SHP77 treated with DMSO at 0.1 percent for 48 hours (cell line): ENCODE data around the gene GLI3.

Source experiments
- DNase-seq: peaks from one replicate; lab custom pipeline; 2025; lab: John Stamatoyannopoulos, UW

Gene GLI3

DNA sequence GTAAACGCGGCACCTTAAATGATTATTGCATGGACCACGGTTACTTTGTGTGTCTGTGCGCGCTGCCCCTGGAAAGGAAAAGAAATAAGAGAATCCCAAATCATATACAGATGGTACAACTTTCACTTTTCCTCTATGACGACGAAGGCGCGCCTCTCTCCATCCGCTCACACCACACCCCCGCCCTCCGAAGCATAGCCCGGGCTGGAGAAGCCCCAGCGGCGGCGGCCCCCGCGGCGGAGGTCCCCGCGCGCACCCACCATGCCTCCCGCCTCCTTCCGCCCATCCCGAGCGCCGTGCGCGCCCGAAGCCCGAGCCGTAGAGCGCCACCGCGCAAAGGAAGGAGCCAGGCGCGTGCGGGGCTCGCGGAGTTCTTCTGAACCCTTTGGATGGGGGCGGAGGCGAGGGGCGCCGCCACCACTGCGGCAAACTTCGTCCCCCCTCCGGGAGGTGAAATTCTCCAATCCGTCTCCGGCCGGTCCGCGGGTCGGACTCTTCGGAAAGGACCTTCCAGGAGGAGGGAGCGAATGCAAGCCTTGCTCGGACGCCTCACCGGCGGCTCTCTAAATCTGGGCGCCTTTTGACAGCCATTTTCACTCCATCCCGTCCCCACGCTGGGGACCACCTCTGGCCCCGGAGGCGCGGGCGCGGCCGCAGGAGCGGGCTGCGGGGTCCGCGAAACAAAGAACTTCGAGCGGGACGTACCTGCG is 588 bp downstream of the GLI3 start:
- no peak for DNase-seq

- peak; percentile 97 for DNase-seq
Observed at GRCh38 chr7:42235741-42236161, 1.3 kb downstream of the GLI3 start.

DNA sequence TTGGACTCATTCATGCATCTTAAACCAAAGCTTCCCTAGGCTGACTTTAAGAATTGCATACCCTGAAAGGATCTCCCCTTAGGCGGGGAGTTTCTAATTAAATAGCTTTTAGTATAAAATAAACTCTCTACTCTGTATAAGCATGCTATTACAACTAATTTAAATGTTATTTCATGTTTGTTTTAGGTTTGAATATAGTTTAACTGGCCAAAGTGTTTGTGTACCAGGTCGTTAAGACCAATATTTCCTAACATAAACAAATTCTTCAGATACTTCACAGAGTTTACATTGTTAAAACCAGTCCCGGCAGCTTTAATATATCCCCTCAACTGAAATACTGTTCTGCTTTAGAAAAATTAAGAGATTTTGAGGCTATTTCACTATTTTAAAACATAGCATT is 2.3 kb downstream of the GLI3 start:
- DNase-seq = no peak

DNA sequence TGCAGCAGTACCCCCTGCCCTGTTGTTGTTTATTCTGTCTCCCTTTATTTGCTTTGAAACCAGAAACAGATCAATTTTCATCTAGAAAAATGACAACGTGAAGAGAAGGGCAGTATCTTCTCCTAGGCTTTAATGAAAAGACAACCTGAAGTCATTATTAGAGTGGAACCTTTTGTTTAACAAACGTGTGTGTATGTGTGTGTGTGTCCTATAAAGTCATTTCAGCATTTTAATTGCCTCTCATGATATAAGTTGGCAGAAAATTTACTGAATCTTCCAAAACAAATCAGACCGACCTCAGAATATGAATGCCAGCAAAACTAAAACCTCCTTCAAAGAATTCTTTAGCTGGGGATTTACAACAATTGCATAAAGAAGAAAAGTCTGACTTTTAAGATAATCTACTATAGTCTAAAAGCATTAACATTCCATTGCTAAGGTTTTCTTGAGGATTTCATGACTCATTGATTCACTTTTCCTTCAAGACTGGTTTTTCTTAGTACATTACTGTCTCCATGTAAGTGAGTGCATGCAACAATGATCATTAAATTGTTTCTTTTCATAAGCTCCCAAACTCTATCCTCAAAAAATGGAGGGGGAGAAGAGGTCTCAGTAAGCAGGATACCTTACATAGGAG is 3.2 kb downstream of the GLI3 start:
- DNase-seq = no peak

- DNase-seq = no peak
Observed at GRCh38 chr7:42233171-42233570, 3.8 kb downstream of the GLI3 start.

GRCh38 chr7:42232275-42232674 is 4.7 kb downstream of the GLI3 start:
- no peak for DNase-seq

DNA sequence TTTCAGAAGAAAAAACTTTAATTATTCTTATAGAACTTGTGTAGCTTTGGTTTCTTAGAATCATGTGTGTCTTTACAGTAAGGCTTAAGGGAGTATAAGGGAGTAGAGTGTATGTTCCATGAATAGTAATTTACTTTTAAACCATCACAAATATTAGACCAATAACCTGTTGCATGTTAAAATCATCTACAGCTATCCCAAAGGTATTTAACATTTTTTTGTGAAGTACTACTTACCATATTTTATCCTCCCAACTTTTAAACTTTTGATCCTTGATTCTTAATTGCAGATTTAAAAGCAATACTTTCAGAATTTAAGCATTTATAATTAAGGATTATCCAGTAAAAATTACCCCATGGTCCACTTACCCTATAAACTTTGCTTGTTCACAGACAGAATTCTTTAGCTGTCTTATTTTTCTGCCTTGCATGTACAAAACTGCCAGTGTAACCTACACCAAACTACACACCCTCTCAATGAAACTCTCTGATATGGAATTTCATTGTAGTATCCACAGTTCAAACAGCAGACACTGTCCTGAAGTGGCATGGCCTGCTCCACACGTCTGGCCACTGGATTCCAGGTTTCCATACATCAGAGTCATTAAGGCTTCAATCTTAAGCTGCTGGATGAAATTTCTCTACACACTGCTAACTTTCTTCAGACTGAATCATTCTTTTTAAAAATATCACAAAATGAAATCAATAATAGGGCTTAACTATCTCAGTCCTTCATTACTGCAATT is 5.8 kb downstream of the GLI3 start:
- no peak for DNase-seq

DNA sequence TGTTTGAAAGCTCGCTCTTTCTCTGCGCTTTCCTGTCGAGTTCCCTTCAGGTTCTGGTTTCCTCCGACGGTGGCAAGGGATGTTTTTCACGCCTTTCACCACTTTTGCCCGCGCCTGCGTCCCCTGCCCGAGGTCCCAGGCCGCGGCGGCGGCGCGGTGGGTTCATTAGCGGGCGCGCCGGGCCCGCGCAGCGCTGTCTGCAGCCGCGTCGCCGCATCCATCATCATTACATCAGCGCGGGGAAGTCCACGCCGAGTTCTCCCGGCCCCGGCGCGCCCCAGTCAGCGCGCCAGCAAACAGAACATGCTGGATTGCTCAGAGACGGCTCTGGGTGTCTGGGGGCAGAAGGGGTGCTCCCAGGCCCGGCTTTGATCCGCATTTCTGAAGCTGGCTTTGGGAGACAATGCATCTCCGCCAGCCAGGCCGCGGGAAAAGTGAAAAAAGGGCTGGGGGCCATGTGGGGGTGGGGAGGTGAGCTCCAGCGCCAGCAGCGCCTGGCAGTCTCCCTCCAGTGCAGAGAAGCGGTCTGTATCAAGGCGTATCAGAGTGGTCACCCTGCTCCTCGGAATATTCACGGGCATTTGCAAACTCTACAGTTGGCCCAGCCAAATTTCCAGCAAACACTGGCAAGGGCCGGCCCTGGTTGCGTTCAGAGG is 8.9 kb downstream of the GLI3 start:
- no peak for DNase-seq

GRCh38 chr7:42227541-42227935 is 9.5 kb downstream of the GLI3 start:
- DNase-seq = no peak

GRCh38 chr7:42227021-42227420 is 10.0 kb downstream of the GLI3 start:
- no peak for DNase-seq

DNA sequence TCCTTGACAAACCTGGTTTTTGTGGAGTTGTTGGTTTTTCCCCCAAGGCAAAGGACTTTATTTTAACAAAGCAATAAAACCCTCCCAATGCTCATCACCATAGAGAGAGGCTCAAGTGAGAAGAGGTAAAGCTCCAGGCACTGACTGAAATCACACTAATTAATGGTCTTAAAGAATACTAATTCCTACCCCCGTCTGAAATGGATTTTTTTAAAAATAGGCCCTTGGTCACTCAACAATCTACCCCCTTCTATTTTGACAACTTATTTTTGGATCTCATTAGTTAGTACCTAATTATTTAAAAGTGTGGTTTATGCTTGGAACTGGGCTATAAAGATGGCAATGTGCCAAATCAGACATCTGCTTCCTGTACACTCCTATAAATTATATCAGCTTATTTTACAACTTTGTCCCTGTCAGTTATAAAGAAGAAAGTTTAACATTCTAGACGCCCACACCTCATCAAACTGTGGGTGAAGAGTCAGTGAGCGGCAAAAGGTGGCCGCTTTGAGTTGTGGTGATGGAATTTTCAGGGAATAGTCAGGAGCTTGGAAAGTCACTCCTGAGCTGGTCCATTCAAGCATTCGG is 10.6 kb downstream of the GLI3 start:
- DNase-seq = peak; percentile 84

- DNase-seq = no peak
Observed at GRCh38 chr7:42224391-42225003, 12.5 kb downstream of the GLI3 start.

- peak; percentile 87 for DNase-seq
Observed at GRCh38 chr7:42222891-42223290, 14.1 kb downstream of the GLI3 start.

DNA sequence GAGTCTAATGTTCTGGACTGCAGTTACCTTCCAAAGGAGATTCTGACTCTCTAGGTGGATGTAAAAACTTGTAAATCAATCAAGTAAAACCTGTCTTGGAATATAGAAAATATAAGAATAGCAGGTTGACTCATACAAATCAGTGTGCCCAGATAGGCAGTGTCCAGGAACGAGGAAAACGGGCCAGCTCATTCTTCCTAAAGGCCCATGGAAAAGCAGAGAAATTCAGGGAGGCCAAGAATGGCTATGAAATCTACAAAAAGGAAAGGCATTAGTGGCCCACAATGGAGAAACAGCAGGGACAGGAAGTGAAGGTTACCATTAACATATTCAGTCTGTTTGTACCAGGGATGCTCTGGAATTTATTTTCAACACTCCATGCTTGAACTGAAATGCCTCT is 14.9 kb downstream of the GLI3 start:
- no peak for DNase-seq

- no peak for DNase-seq
Observed at GRCh38 chr7:42221304-42221703, 15.7 kb downstream of the GLI3 start.

GRCh38 chr7:42219447-42219846 is 17.6 kb downstream of the GLI3 start:
- no peak for DNase-seq

GRCh38 chr7:42218248-42218647 is 18.8 kb downstream of the GLI3 start:
- no peak for DNase-seq

- DNase-seq = no peak
Observed at GRCh38 chr7:42217548-42217947, 19.5 kb downstream of the GLI3 start.

- DNase-seq = no peak
Observed at GRCh38 chr7:42217053-42217452, 20.0 kb downstream of the GLI3 start.

- no peak for DNase-seq
Observed at GRCh38 chr7:42214060-42214679, 22.8 kb downstream of the GLI3 start.

DNA sequence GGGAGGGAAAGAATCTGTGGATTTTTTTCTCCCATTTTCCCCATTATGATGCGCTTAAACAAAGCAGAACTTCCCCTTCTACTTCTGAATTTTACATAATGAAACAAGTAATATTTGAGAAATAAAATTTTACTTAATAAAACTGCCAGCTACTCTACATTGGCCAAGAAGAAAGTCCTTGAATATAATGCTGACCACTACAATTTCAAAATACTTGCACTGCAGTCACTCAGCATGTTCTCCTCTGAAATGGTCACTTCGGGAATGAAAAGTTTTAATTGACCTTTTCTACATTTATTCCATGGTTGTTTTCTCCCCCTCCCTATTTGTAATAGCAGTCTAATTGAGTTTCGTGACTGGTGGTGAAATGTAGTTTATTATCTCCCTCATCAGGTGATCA is 23.9 kb downstream of the GLI3 start:
- no peak for DNase-seq
